Measurements from ENCODE around the gene SRGAP2B.
"Not testable (repeated sequence)": the region's sequence is repeated elsewhere in the genome, so short reads cannot be mapped to it uniquely, and the experiment has no call there.

GRCh38 chr1:145013353-145013752 lies 81.8 kb downstream of the SRGAP2B start:
- TF ChIP-seq, protein P1, sequence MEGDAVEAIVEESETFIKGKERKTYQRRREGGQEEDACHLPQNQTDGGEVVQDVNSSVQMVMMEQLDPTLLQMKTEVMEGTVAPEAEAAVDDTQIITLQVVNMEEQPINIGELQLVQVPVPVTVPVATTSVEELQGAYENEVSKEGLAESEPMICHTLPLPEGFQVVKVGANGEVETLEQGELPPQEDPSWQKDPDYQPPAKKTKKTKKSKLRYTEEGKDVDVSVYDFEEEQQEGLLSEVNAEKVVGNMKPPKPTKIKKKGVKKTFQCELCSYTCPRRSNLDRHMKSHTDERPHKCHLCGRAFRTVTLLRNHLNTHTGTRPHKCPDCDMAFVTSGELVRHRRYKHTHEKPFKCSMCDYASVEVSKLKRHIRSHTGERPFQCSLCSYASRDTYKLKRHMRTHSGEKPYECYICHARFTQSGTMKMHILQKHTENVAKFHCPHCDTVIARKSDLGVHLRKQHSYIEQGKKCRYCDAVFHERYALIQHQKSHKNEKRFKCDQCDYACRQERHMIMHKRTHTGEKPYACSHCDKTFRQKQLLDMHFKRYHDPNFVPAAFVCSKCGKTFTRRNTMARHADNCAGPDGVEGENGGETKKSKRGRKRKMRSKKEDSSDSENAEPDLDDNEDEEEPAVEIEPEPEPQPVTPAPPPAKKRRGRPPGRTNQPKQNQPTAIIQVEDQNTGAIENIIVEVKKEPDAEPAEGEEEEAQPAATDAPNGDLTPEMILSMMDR (IDR thresholded peaks at IDR 0.05) = not testable (repeated sequence)
- TF ChIP-seq CEBPB (IDR thresholded peaks at IDR 0.05); POLR2A (IDR thresholded peaks at IDR 0.05; ENCODE audit: low read length); PBX3 (IDR thresholded peaks at IDR 0.05); MAFK (IDR thresholded peaks at IDR 0.05; ENCODE audit: partially characterized antibody); BHLHE40 (IDR thresholded peaks at IDR 0.05; ENCODE audit: low read depth, low read length); RCOR1 (IDR thresholded peaks at IDR 0.05; ENCODE audit: low read depth, low read length); USF2 (IDR thresholded peaks at IDR 0.05): not testable (repeated sequence)
- TF ChIP-seq, protein P2, sequence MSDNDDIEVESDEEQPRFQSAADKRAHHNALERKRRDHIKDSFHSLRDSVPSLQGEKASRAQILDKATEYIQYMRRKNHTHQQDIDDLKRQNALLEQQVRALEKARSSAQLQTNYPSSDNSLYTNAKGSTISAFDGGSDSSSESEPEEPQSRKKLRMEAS (IDR thresholded peaks at IDR 0.05) = not testable (repeated sequence)
- TF ChIP-seq, protein P3, sequence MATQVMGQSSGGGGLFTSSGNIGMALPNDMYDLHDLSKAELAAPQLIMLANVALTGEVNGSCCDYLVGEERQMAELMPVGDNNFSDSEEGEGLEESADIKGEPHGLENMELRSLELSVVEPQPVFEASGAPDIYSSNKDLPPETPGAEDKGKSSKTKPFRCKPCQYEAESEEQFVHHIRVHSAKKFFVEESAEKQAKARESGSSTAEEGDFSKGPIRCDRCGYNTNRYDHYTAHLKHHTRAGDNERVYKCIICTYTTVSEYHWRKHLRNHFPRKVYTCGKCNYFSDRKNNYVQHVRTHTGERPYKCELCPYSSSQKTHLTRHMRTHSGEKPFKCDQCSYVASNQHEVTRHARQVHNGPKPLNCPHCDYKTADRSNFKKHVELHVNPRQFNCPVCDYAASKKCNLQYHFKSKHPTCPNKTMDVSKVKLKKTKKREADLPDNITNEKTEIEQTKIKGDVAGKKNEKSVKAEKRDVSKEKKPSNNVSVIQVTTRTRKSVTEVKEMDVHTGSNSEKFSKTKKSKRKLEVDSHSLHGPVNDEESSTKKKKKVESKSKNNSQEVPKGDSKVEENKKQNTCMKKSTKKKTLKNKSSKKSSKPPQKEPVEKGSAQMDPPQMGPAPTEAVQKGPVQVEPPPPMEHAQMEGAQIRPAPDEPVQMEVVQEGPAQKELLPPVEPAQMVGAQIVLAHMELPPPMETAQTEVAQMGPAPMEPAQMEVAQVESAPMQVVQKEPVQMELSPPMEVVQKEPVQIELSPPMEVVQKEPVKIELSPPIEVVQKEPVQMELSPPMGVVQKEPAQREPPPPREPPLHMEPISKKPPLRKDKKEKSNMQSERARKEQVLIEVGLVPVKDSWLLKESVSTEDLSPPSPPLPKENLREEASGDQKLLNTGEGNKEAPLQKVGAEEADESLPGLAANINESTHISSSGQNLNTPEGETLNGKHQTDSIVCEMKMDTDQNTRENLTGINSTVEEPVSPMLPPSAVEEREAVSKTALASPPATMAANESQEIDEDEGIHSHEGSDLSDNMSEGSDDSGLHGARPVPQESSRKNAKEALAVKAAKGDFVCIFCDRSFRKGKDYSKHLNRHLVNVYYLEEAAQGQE (IDR thresholded peaks at IDR 0.05) = not testable (repeated sequence)
